ENCODE results near the gene PPP6R3. TPM values are rescaled to one million over a fixed set of nuclear protein-coding genes. Genes with fewer than 3 reads are reported as not detected.

PPP6R3 gene
- total RNA-seq, 1 experiment from 2014 or later: 163 TPM

DNA sequence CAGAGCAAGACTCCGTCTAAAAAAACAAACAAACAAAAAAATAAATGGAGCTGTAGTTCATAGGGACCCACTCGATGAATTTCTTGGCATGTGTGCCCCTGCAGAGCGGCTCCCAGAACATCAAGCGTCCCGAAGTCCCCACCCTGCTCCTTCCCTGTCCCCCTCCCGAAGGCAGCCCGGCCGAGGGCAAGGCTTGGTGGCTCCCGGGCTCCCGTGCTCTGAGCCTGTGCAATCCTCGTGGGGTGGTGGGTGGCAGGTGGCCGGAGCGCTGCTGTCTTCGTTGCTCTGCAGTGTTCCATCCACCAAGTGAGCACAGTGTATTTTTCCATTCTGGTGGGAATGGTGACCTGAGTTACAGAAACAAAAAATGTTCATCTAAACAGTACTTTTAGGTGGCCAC, 190.2 kb downstream of the PPP6R3 start:
- DNase-seq (ENCODE audit: low read depth, low spot score) (no peak), ATAC-seq (no peak)
- intact Hi-C loops (cut with micrococcal nuclease; ENCODE audit: unreplicated experiment): no loop called here
- Histone ChIP-seq H3K27ac (ENCODE audit: low read length) (no peak overlapping the region), H3K27me3 (ENCODE audit: control insufficient read depth, insufficient read depth, low read length) (peaks cover 8% of the 10 kb centered on the region; the same call in 1 of the 2 replicates), H3K4me3 (ENCODE audit: low read depth in 2 of 2, low read length in 2 of 2) (no peak overlapping the region), H3K36me3 (ENCODE audit: control insufficient read depth, insufficient read depth, low read length) (no peaks in the 10 kb centered on the region), H3K9me3 (ENCODE audit: control insufficient read depth, insufficient read depth, low read depth, low read length) (peaks cover 16% of the 10 kb centered on the region; the same call in 1 of the 2 replicates), H3K4me1 (ENCODE audit: control insufficient read depth, insufficient read depth, low read length) (0 out of 2 replicates have a peak, but pooled peaks cover 4% of the 10 kb centered on the region)
- CTCF ChIA-PET: no interaction called here
- in situ Hi-C loops (cut with HindIII; ENCODE audit: low pct_unique_long_range_greater_than_20kb, low sequenced_read_pairs): no loop called here
- TF ChIP-seq, protein P1, sequence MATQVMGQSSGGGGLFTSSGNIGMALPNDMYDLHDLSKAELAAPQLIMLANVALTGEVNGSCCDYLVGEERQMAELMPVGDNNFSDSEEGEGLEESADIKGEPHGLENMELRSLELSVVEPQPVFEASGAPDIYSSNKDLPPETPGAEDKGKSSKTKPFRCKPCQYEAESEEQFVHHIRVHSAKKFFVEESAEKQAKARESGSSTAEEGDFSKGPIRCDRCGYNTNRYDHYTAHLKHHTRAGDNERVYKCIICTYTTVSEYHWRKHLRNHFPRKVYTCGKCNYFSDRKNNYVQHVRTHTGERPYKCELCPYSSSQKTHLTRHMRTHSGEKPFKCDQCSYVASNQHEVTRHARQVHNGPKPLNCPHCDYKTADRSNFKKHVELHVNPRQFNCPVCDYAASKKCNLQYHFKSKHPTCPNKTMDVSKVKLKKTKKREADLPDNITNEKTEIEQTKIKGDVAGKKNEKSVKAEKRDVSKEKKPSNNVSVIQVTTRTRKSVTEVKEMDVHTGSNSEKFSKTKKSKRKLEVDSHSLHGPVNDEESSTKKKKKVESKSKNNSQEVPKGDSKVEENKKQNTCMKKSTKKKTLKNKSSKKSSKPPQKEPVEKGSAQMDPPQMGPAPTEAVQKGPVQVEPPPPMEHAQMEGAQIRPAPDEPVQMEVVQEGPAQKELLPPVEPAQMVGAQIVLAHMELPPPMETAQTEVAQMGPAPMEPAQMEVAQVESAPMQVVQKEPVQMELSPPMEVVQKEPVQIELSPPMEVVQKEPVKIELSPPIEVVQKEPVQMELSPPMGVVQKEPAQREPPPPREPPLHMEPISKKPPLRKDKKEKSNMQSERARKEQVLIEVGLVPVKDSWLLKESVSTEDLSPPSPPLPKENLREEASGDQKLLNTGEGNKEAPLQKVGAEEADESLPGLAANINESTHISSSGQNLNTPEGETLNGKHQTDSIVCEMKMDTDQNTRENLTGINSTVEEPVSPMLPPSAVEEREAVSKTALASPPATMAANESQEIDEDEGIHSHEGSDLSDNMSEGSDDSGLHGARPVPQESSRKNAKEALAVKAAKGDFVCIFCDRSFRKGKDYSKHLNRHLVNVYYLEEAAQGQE (IDR thresholded peaks at IDR 0.05; ENCODE audit: insufficient read depth in 1 of 2, low read depth in 2 of 2, low read length in 1 of 2): no peak
- TF ChIP-seq, protein P2, sequence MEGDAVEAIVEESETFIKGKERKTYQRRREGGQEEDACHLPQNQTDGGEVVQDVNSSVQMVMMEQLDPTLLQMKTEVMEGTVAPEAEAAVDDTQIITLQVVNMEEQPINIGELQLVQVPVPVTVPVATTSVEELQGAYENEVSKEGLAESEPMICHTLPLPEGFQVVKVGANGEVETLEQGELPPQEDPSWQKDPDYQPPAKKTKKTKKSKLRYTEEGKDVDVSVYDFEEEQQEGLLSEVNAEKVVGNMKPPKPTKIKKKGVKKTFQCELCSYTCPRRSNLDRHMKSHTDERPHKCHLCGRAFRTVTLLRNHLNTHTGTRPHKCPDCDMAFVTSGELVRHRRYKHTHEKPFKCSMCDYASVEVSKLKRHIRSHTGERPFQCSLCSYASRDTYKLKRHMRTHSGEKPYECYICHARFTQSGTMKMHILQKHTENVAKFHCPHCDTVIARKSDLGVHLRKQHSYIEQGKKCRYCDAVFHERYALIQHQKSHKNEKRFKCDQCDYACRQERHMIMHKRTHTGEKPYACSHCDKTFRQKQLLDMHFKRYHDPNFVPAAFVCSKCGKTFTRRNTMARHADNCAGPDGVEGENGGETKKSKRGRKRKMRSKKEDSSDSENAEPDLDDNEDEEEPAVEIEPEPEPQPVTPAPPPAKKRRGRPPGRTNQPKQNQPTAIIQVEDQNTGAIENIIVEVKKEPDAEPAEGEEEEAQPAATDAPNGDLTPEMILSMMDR (IDR thresholded peaks at IDR 0.05): no peak
- TF ChIP-seq SIN3A (IDR thresholded peaks at IDR 0.05; ENCODE audit: borderline replicate concordance, insufficient read depth, low read depth, low read length): no peak
- no peak for TF ChIP-seq POLR2AphosphoS5 (IDR thresholded peaks at IDR 0.05; ENCODE audit: low read depth, low read length)
- no peak for TF ChIP-seq TCF7L2 (IDR thresholded peaks at IDR 0.05; ENCODE audit: low read depth, low read length)
- POLR2A ChIA-PET: interaction anchor here (0.5 kb wide), 1 partner anchor 102 kb away, joined by 8 read pairs; no protein-coding TSS in a partner anchor
- no TSS peak for BruUV-seq (replicated peaks)

DNA sequence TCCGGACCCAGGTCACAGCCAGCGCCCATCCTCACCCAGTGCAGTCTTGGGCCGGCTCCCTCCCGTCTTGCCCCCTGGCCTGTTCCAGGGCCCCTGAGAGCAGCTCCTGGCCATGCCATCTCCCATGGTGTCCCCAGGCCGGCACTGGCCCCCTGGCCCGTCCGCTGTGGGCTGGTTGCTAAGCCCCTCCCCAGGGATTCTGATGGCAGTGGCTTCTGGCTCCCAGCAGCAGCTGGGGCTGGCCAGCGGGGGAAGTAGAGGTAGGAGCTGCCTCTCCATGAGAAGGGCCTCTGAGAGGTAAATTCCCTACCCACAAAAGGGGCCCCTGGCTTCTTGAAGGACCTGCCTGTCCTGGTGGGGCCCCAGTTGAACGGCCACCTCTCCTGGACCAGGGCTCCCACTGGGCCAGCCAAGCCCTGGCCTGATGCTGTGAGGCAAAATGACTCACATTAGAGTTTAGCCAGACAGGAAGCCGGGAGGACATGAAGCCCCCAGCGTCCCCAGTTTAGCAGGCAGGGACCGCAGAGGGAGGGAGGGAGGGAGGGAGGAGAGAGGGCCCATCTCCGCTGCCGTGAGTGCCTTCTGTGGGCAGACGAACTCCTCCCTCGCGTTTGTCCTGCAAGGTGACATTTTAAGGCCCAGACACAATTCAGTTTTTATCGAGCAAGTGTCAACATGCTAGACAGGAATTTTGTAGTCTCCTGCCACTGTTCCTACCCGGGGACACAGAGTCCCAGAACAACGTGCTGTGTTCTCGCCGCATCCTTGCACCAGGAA, 190.8 kb downstream of the PPP6R3 start:
- in situ Hi-C loops (cut with HindIII; ENCODE audit: low pct_unique_long_range_greater_than_20kb, low sequenced_read_pairs): no loop called here
- intact Hi-C loops (cut with micrococcal nuclease; ENCODE audit: unreplicated experiment): no loop called here
- ChIA-PET CTCF (no interaction called here), POLR2A (interaction anchor here (0.5 kb wide), 1 partner anchor 101 kb away, joined by 8 read pairs; no protein-coding TSS in a partner anchor)
- BruUV-seq (replicated peaks): no TSS peak
- Histone ChIP-seq H3K27ac (ENCODE audit: low read length) (no peak overlapping the region), H3K36me3 (ENCODE audit: control insufficient read depth, insufficient read depth, low read length) (no peaks in the 10 kb centered on the region), H3K9me3 (ENCODE audit: control insufficient read depth, insufficient read depth, low read depth, low read length) (peaks cover 10% of the 10 kb centered on the region; the same call in 1 of the 2 replicates), H3K27me3 (ENCODE audit: control insufficient read depth, insufficient read depth, low read length) (peaks cover 4% of the 10 kb centered on the region; the same call in 1 of the 2 replicates), H3K4me3 (ENCODE audit: low read depth in 2 of 2, low read length in 2 of 2) (no peak overlapping the region), H3K4me1 (ENCODE audit: control insufficient read depth, insufficient read depth, low read length) (0 out of 2 replicates have a peak, but pooled peaks cover 4% of the 10 kb centered on the region)
- TF ChIP-seq POLR2AphosphoS5 (IDR thresholded peaks at IDR 0.05; ENCODE audit: low read depth, low read length) (no peak), SIN3A (IDR thresholded peaks at IDR 0.05; ENCODE audit: borderline replicate concordance, insufficient read depth, low read depth, low read length) (no peak), TCF7L2 (IDR thresholded peaks at IDR 0.05; ENCODE audit: low read depth, low read length) (no peak)
- TF ChIP-seq, protein P1 (IDR thresholded peaks at IDR 0.05; ENCODE audit: insufficient read depth in 1 of 2, low read depth in 2 of 2, low read length in 1 of 2): no peak
- TF ChIP-seq, protein P2 (IDR thresholded peaks at IDR 0.05): no peak
- peak; percentile 40; the same call in 1 of the 2 replicates for ATAC-seq
- DNase-seq (ENCODE audit: low read depth, low spot score): no peak

Measured in Panc1 (cell line).